Activated T-cell treated with anti-CD3 and anti-CD28 coated beads, Interleukin-2, amount 50 U/mL, for 4 hours (primary cell): ENCODE results near the gene FOXN3. TPM values are rescaled to one million over a fixed set of nuclear protein-coding genes. Genes with fewer than 3 reads are reported as not detected.

Experiments used
- ATAC-seq, 2 donors: fragments of 200-7000 bp; cut with Tn5 transposase; one replicate each; pipeline ENCODE4 v1.10.0; 2021
- DNase-seq: peaks from one replicate; pipeline ENCODE4 v3.0.0-alpha.2; 2020
- H3K27me3 Mint-ChIP-seq: one replicate; pipeline ENCODE4 v1.8.0; 2021; ENCODE audit warnings: low read depth, mixed read lengths
- H3K36me3 Mint-ChIP-seq: one replicate; pipeline ENCODE4 v1.8.0; 2022; ENCODE audit warnings: mixed read lengths; ENCODE audit not compliant: insufficient read depth
- H3K4me1 Mint-ChIP-seq: one replicate; pipeline ENCODE4 v1.8.0; 2021; ENCODE audit warnings: low read depth, mixed read lengths
- H3K4me3 Mint-ChIP-seq: one replicate; pipeline ENCODE4 v1.8.0; 2021; ENCODE audit warnings: mild to moderate bottlenecking, moderate library complexity, mixed read lengths
- H3K9me3 Mint-ChIP-seq: one replicate; pipeline ENCODE4 v1.8.0; 2021; ENCODE audit warnings: mixed read lengths
- total RNA-seq, 3 donors: library from RNA; stranded (reverse); gene quantifications; one replicate each; pipeline ENCODE4 v1.2.1, GENCODE V29; 2021

The FOXN3 gene
- total RNA-seq, 3 donors from 2014 or later, result 67.0 to 83.1 (median 69.5) TPM

DNA sequence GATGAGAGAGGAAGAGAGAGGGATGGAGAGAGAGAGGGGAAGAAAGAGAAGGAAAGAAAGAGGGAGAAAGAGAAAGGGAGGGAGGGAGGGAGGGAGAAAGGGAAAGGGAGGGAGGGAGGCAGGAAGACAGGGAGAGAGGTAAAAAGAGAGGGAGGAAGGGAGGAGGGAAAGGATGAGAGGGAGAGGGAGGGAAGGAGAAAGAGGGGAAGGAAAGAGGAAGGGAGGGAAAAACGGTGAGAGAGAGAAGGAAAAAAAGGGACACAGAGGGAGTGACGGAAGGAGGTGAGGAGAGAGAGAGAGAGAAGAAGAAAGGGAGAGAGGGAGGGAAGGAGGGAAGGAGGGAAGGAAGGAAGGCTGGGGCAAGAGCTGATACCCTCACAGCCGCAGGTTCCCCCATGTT lies 56.8 kb downstream of the FOXN3 start:
- ATAC-seq, result no peak
- Mint-ChIP-seq H3K36me3 (peaks cover 4% of the 10 kb centered on the region), H3K27me3 (no peaks in the 10 kb centered on the region), H3K4me1 (peaks cover 45% of the 10 kb centered on the region), H3K9me3 (no peaks in the 10 kb centered on the region), H3K4me3 (no peak overlapping the region)
- DNase-seq, result no peak

- Mint-ChIP-seq H3K27me3 (no peaks in the 10 kb centered on the region), H3K4me3 (no peak overlapping the region), H3K4me1 (peaks cover 39% of the 10 kb centered on the region), H3K9me3 (no peaks in the 10 kb centered on the region), H3K36me3 (peaks cover 4% of the 10 kb centered on the region)
- DNase-seq (no peak), ATAC-seq (no peak)
Observed at GRCh38 chr14:89359477-89360222, 57.4 kb downstream of the FOXN3 start.

- peaks cover 6% of the 10 kb centered on the region for H3K36me3 Mint-ChIP-seq
- H3K27me3 Mint-ChIP-seq, result no peaks in the 10 kb centered on the region
- no peak for DNase-seq
- H3K4me1 Mint-ChIP-seq, result peaks cover 34% of the 10 kb centered on the region
- H3K9me3 Mint-ChIP-seq, result no peaks in the 10 kb centered on the region
- no peak overlapping the region for H3K4me3 Mint-ChIP-seq
- ATAC-seq, result no peak
Observed at GRCh38 chr14:89357655-89358297, 59.3 kb downstream of the FOXN3 start.

DNA sequence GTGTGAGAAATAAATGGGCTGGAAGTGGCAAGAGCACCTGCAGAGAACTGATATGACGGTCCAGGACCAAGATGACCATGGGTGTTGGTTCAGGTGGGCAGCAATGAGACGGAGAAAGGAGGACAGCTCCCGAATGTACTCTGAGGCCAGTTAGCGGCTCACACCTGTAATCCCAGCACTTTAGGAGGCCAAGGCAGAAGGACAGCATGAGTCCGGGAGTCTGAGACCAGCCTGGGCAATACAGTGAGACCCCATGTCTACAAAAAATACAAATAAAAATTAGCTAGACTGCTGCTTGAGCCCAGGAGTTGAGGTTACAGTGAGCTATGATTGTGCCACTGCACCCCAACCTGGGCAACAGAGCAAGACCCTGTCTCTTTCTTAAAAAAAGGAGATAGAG lies 60.1 kb downstream of the FOXN3 start:
- DNase-seq (no peak), ATAC-seq (no peak)
- Mint-ChIP-seq H3K27me3 (no peaks in the 10 kb centered on the region), H3K4me1 (peaks cover 41% of the 10 kb centered on the region), H3K4me3 (no peak overlapping the region), H3K9me3 (no peaks in the 10 kb centered on the region), H3K36me3 (peaks cover 7% of the 10 kb centered on the region)

- H3K36me3 Mint-ChIP-seq, result peaks cover 7% of the 10 kb centered on the region
- H3K9me3 Mint-ChIP-seq, result no peaks in the 10 kb centered on the region
- H3K27me3 Mint-ChIP-seq, result no peaks in the 10 kb centered on the region
- DNase-seq (no peak), ATAC-seq (no peak)
- H3K4me1 Mint-ChIP-seq, result peaks cover 46% of the 10 kb centered on the region
- no peak overlapping the region for H3K4me3 Mint-ChIP-seq
Observed at GRCh38 chr14:89356496-89356895, 60.5 kb downstream of the FOXN3 start.

- H3K36me3 Mint-ChIP-seq, result peaks cover 21% of the 10 kb centered on the region
Observed at GRCh38 chr14:89353766-89354113, 63.3 kb downstream of the FOXN3 start.

DNA sequence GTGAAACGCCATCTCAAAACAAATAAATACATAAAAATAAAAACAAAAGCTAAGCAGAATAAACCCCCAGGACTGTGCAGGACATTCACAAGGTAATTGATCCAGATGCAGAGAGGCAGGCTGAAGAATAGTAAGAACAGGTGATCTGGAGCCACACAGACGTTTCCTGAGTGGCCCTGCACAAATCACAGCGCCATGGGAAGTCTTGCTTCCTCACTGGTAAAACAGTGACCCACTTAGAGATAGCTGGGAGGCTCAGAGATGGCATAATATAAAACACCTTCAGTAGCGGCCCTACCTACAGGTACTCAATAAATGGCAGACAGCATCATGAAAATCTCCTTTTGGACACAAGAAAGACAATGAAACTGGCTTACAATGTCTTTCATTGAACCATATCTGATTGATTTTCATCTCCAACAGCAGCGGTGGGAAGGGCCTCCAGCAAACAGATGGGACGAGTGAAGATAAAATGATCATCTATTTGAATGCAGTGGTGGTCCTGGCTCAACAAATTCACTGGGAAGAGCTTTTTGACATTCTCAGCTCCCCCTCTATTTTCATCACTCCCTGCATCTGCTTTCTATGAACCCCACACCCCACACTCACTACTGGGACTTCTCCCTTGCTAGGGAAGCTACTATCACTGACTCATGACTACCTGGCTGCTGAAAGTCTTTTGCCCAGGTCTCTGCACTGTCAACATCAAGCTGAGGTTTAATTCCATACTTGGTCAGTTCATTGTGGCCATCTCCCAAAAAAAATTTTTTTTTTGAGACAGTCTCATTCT lies 63.9 kb downstream of the FOXN3 start:
- no peak for ATAC-seq

More at GRCh38 chr14:89353766-89354113, 63.3 kb downstream of the FOXN3 start:
- no peaks in the 10 kb centered on the region for H3K9me3 Mint-ChIP-seq
- peaks cover 58% of the 10 kb centered on the region for H3K4me1 Mint-ChIP-seq
- H3K27me3 Mint-ChIP-seq, result no peaks in the 10 kb centered on the region
- ATAC-seq (no peak), DNase-seq (no peak)
- H3K4me3 Mint-ChIP-seq, result no peak overlapping the region

GRCh38 chr14:89351516-89352404 lies 65.3 kb downstream of the FOXN3 start:
- peaks cover 51% of the 10 kb centered on the region for H3K4me1 Mint-ChIP-seq
- peak overlapping the region; percentile 74 for H3K4me3 Mint-ChIP-seq
- DNase-seq (no peak), ATAC-seq (peak; percentile 51 to 67)
- H3K36me3 Mint-ChIP-seq, result peaks cover 31% of the 10 kb centered on the region
- no peaks in the 10 kb centered on the region for H3K9me3 Mint-ChIP-seq
- no peaks in the 10 kb centered on the region for H3K27me3 Mint-ChIP-seq

More for the DNA sequence above, 63.9 kb downstream of the FOXN3 start:
- no peak overlapping the region for H3K4me3 Mint-ChIP-seq
- peaks cover 55% of the 10 kb centered on the region for H3K4me1 Mint-ChIP-seq
- DNase-seq, result no peak
- peaks cover 22% of the 10 kb centered on the region for H3K36me3 Mint-ChIP-seq
- H3K9me3 Mint-ChIP-seq, result no peaks in the 10 kb centered on the region
- no peaks in the 10 kb centered on the region for H3K27me3 Mint-ChIP-seq

DNA sequence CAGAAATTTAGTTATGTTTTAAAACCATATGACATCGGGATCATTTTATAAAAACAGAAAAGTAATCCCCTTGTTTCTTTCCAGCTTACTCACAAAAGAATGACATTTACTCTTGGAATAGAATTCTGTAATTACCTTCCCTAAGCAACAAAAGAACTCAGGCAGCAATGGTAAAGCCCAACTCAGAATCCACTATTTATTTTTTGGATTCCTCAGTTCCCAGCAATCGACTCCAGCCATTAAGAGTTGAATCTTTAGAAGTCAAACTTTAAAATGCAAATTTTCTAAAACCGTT lies 65.9 kb downstream of the FOXN3 start:
- peaks cover 36% of the 10 kb centered on the region for H3K36me3 Mint-ChIP-seq
- no peak for ATAC-seq

DNA sequence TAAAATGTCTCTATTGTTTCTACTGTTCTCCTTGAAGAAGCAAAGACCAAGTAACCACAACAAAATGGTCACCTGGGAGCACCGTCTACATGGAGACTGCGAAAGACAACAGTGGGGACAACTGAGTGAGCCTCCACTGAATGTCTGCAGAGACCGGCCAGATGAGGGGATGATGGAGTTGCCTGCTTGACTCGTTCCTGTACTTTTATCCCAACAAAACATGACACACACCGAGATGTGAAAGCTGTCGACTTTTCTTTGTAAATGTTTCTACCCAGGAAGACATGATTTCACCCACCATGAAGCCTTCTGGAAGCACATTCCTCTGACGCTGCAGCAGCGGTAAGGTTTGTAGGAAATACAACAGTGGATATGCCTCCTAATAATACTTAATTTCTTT lies 66.9 kb downstream of the FOXN3 start:
- no peaks in the 10 kb centered on the region for H3K9me3 Mint-ChIP-seq
- peaks cover 38% of the 10 kb centered on the region for H3K36me3 Mint-ChIP-seq
- ATAC-seq (no peak), DNase-seq (no peak)
- no peaks in the 10 kb centered on the region for H3K27me3 Mint-ChIP-seq
- H3K4me3 Mint-ChIP-seq, result no peak overlapping the region
- H3K4me1 Mint-ChIP-seq, result peaks cover 47% of the 10 kb centered on the region

More for the DNA sequence above, 65.9 kb downstream of the FOXN3 start:
- no peaks in the 10 kb centered on the region for H3K27me3 Mint-ChIP-seq
- H3K9me3 Mint-ChIP-seq, result no peaks in the 10 kb centered on the region
- no peak for DNase-seq
- H3K4me1 Mint-ChIP-seq, result peaks cover 47% of the 10 kb centered on the region
- H3K4me3 Mint-ChIP-seq, result peak overlapping the region; percentile 74

GRCh38 chr14:89349171-89350008 lies 67.6 kb downstream of the FOXN3 start:
- Mint-ChIP-seq H3K9me3 (no peaks in the 10 kb centered on the region), H3K27me3 (no peaks in the 10 kb centered on the region), H3K4me1 (peaks cover 50% of the 10 kb centered on the region), H3K4me3 (no peak overlapping the region), H3K36me3 (peaks cover 38% of the 10 kb centered on the region)
- DNase-seq, result no peak
- ATAC-seq, result no peak

GRCh38 chr14:89348722-89349121 lies 68.3 kb downstream of the FOXN3 start:
- Mint-ChIP-seq H3K36me3 (peaks cover 42% of the 10 kb centered on the region), H3K4me3 (no peak overlapping the region), H3K9me3 (no peaks in the 10 kb centered on the region), H3K4me1 (peaks cover 50% of the 10 kb centered on the region), H3K27me3 (no peaks in the 10 kb centered on the region)
- ATAC-seq (no peak), DNase-seq (no peak)

DNA sequence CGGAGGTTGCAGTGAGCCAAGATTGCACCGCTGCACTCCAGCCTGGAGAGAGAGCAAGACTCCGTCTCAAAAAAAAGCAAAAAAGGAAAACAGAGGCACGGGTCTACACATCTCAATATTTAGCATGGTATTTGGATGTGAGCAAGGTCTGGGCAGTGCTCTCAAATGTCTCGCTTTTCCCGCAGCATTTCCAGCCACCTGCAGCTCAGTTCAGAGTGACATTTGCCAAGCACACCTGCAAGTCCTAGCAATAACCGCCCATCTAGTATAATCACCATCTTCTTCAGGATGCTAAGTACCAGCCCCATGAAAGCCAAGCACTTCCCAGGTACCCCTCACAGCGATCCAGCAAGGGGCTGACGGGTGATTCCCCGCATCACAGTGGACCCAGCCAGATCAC lies 69.1 kb downstream of the FOXN3 start:
- Mint-ChIP-seq H3K36me3 (peaks cover 42% of the 10 kb centered on the region), H3K4me3 (no peak overlapping the region), H3K4me1 (peaks cover 45% of the 10 kb centered on the region), H3K27me3 (no peaks in the 10 kb centered on the region), H3K9me3 (no peaks in the 10 kb centered on the region)
- DNase-seq (no peak), ATAC-seq (no peak)
